GM12878 (cell line): ENCODE results near the gene NFKBIA. TPM values are rescaled to one million over a fixed set of nuclear protein-coding genes. Genes with fewer than 3 reads are reported as not detected.

Source experiments
- ATAC-seq: fragments of 200-7000 bp; cut with Tn5 transposase; 3 replicates; pipeline ENCODE4 v1.9.1; 2020; ENCODE audit warnings: mild to moderate bottlenecking, moderate library complexity
- BruUV-seq: library from RNA; stranded (reverse); fragments of 400-500 nt; replicated peaks from 2 replicates; lab custom pipeline; 2021; lab: Mats Ljungman, UMichigan
- CTCF ChIA-PET: fragments of 300-600 bp; sonication (Branson Sonifier 250); formaldehyde crosslinking; extraction: SDS; loops from one replicate; lab custom pipeline; 2021; ENCODE audit warnings: inconsistent platforms; lab: Yijun Ruan, JAX
- POLR2A ChIA-PET: fragments of 350-600 bp; formaldehyde crosslinking; extraction: SDS; loops from one replicate; lab custom pipeline; 2021; ENCODE audit warnings: inconsistent platforms; lab: Charles Lee
- RAD21 ChIA-PET: fragments of 300-600 bp; sonication (Branson Sonifier 250); formaldehyde crosslinking; loops from one replicate; lab custom pipeline; 2023; ENCODE audit warnings: antibody characterized with exemption; ENCODE audit not compliant: unreplicated experiment; lab: Charles Lee
- SMC1A ChIA-PET: fragments of 300-600 bp; sonication (Branson Sonifier 250); formaldehyde crosslinking; loops from one replicate; lab custom pipeline; 2023; ENCODE audit not compliant: unreplicated experiment, uncharacterized antibody; lab: Charles Lee
- DNase-seq: peaks from one replicate; pipeline ENCODE4 v3.0.0-alpha.2; 2011; ENCODE audit warnings: low read depth, low spot score
- FAIRE-seq: peaks from 3 replicates; lab custom pipeline; 2011; peaks lifted over from hg19 to GRCh38; lab: Jason Lieb, UNC
- H2AFZ ChIP-seq: 2 replicates; pipeline ENCODE4 v1.6.0; 2011; ENCODE audit warnings: low read depth, low read length, control low read depth; ENCODE audit not compliant: control insufficient read depth
- H3K27ac ChIP-seq: 2 replicates; pipeline ENCODE4 v1.5.1; 2011; ENCODE audit warnings: control low read depth; ENCODE audit not compliant: control insufficient read depth, insufficient read depth
- H3K27me3 ChIP-seq, 2 experiments: replicated peaks in 1 of 2; 2 replicates each; pipeline versions ENCODE4 v1.6.0 to v1.6.1; 2011; ENCODE audit warnings: low read length in 1 of 2; ENCODE audit not compliant: control insufficient read depth in 2 of 2, insufficient read depth in 2 of 2
- H3K36me3 ChIP-seq, 2 experiments: 2 replicates each; pipeline ENCODE4 v1.5.1; 2011; ENCODE audit warnings: low read length in 1 of 2; ENCODE audit not compliant: control insufficient read depth in 2 of 2, insufficient read depth in 2 of 2
- H3K4me1 ChIP-seq: 2 replicates; pipeline ENCODE4 v1.6.1; 2011; ENCODE audit warnings: mild to moderate bottlenecking, low read length, moderate library complexity, mixed read lengths; ENCODE audit not compliant: control insufficient read depth, insufficient read depth
- H3K4me2 ChIP-seq: 2 replicates; pipeline ENCODE4 v1.6.0; 2011; ENCODE audit warnings: control low read depth; ENCODE audit not compliant: control insufficient read depth, insufficient read depth
- H3K4me3 ChIP-seq: fragments of 200-600 bp; sonication (generic); 2 replicates; pipeline ENCODE4 v1.5.1; 2016
- H3K79me2 ChIP-seq: 2 replicates; pipeline ENCODE4 v1.6.0; 2011; ENCODE audit warnings: low read length; ENCODE audit not compliant: control insufficient read depth, insufficient read depth
- H3K9ac ChIP-seq: 2 replicates; pipeline ENCODE4 v1.8.0; 2011; ENCODE audit warnings: low read length, control low read depth, mixed read lengths; ENCODE audit not compliant: control insufficient read depth, insufficient read depth
- H3K9me3 ChIP-seq: replicated peaks from 3 replicates; pipeline ENCODE4 v1.5.1; 2011; ENCODE audit warnings: mild to moderate bottlenecking, low read length; ENCODE audit not compliant: control insufficient read depth, insufficient read depth
- H4K20me1 ChIP-seq: 2 replicates; pipeline ENCODE4 v1.6.0; 2011; ENCODE audit not compliant: control insufficient read depth, insufficient read depth
- MLLT1 ChIP-seq: fragments of 450-650 bp; IDR thresholded peaks from 2 replicates; pipeline ENCODE4 v1.6.1; 2016; ENCODE audit warnings: mild to moderate bottlenecking
- ZBTB33 ChIP-seq: fragments of 450-650 bp; IDR thresholded peaks from 2 replicates; pipeline ENCODE4 v1.6.1; 2017; ENCODE audit warnings: mild to moderate bottlenecking
- WGBS: methylation state at CpG from one replicate; pipeline ENCODE4 v1.1.6; 2016; ENCODE audit warnings: low lambda C conversion rate; ENCODE audit not compliant: insufficient replicate concordance, insufficient coverage; ENCODE audit errors: missing lambda C conversion rate; 5-methylcytosine and 5-hydroxymethylcytosine counted together
- in situ Hi-C: fragments of 300-500 bp; cut with MboI; formaldehyde crosslinking; loops from 9 replicates; pipeline ENCODE4 v1.14.3; 2018; ENCODE audit warnings: mixed read lengths
- intact Hi-C: fragments of 100-400 bp; cut with micrococcal nuclease; formaldehyde crosslinking; loops from one replicate; pipeline ENCODE4 v1.14.2; 2022; ENCODE audit not compliant: unreplicated experiment
- polyA plus RNA-seq, 11 experiments: library from polyadenylated mRNA; depleted of rRNA in 4 of 11; unstranded in 6 of 11; stranded (reverse) in 5 of 11; fragments of >200 nt; fragmentation: Nextera tagmentation in 4 of 11; fragmentation: Illumina TruSeq in 1 of 11; extraction: Ambion mirVana in 4 of 11; extraction: Trizol in 1 of 11; gene quantifications; 1 replicate in 1 of 11; 2 replicates in 10 of 11; pipeline versions ENCODE4 v1.2.1 to v1.2.3, GENCODE V29; 2011 to 2016; ENCODE audit warnings: inconsistent platforms in 2 of 11, missing spikeins in 2 of 11, low read depth in 1 of 11
- total RNA-seq, 4 experiments: library from RNA; depleted of rRNA in 3 of 4; stranded (reverse); fragments of >200 nt in 3 of 4; fragmentation: Illumina TruSeq in 1 of 4; extraction: Trizol in 1 of 4; gene quantifications; 2 replicates each; pipeline versions ENCODE4 v1.2.1 to v1.2.3, GENCODE V29; 2013 to 2021

The NFKBIA gene
- total and polyA plus RNA-seq, 10 of the 15 experiments (the other 5 are each of a cell fraction or from before 2014, with no cell fraction given): 123 to 419 (median 267) TPM

GRCh38 chr14:35383569-35384454 is 20.7 kb downstream of the NFKBIA start:
- WGBS: 71% methylated on average over 10 of the region's 10 CpGs
- no TSS peak for BruUV-seq

More at GRCh38 chr14:35383569-35384454, 20.7 kb downstream of the NFKBIA start:
- Histone ChIP-seq H3K9me3 (no peaks in the 10 kb centered on the region), H3K27me3 (no peaks in the 10 kb centered on the region), H3K27ac (no peak overlapping the region), H3K36me3 (no peaks in the 10 kb centered on the region), H3K4me2 (no peak overlapping the region), H4K20me1 (no peaks in the 10 kb centered on the region), H3K4me3 (no peak overlapping the region), H3K79me2 (no peaks in the 10 kb centered on the region), H3K9ac (no peak overlapping the region), H2AFZ (no peak overlapping the region), H3K4me1 (no peaks in the 10 kb centered on the region)
- ATAC-seq (no peak), FAIRE-seq (no peak), DNase-seq (no peak)
- ChIA-PET SMC1A (no interaction called here), RAD21 (no interaction called here), POLR2A (no interaction called here), CTCF (no interaction called here)
- TF ChIP-seq ZBTB33 (no peak), MLLT1 (no peak)
- intact Hi-C loops (no loop called here), in situ Hi-C loops (no loop called here)
